PFSK-1 (cell line): Measurements from ENCODE around the gene NIPA2. TPM values are rescaled to one million over a fixed set of nuclear protein-coding genes. Genes with fewer than 3 reads are reported as not detected.

Experiments used
- FOXP2 ChIP-seq: optimal IDR thresholded peaks from 2 replicates; pipeline ENCODE3; 2011; ENCODE audit warnings: borderline replicate concordance, control low read depth, inconsistent platforms; ENCODE audit not compliant: insufficient read depth; ENCODE audit errors: extremely low read length, extremely low read depth
- POLR2AphosphoS5 ChIP-seq: IDR thresholded peaks from 2 replicates; pipeline ENCODE4 v1.6.1; 2012; ENCODE audit warnings: low read depth, mild to moderate bottlenecking, control low read depth, low read length, moderate library complexity
- REST ChIP-seq, 2 experiments: IDR thresholded peaks; 2 replicates each; pipeline versions ENCODE4 v1.6.1 to v1.8.0; 2011 to 2012; ENCODE audit warnings: low read depth in 2 of 2, low read length in 2 of 2, control low read depth in 1 of 2, inconsistent platforms in 1 of 2, mild to moderate bottlenecking in 1 of 2, moderate library complexity in 1 of 2; ENCODE audit not compliant: insufficient read depth in 1 of 2
- SIN3A ChIP-seq: IDR thresholded peaks from 2 replicates; pipeline ENCODE4 v1.6.1; 2012; ENCODE audit warnings: mild to moderate bottlenecking, low read length, moderate library complexity, borderline replicate concordance; ENCODE audit not compliant: insufficient read depth
- TAF1 ChIP-seq: IDR thresholded peaks from 2 replicates; pipeline ENCODE4 v1.6.1; 2012; ENCODE audit warnings: low read length, control low read depth, borderline replicate concordance; ENCODE audit not compliant: insufficient read depth
- polyA plus RNA-seq: library from polyadenylated mRNA; unstranded; fragments of >200 nt; gene quantifications from one replicate; pipeline ENCODE4 v1.2.1, GENCODE V29; 2012; ENCODE audit warnings: low read depth, missing spikeins; ENCODE audit not compliant: insufficient read length

NIPA2 gene
- 73.7 TPM for polyA plus RNA-seq

- no peak for TF ChIP-seq REST (IDR thresholded peaks at IDR 0.05; ENCODE audit: insufficient read depth in 1 of 2, low read depth in 2 of 2, low read length in 2 of 2)
- TF ChIP-seq POLR2AphosphoS5: peak; percentile 63; the same call in 1 of the 2 replicates
- TF ChIP-seq SIN3A: no peak
- TF ChIP-seq FOXP2: peak; percentile 63
- 0 out of 2 replicates have a peak, but pooled peaks have one; percentile 77 for TF ChIP-seq TAF1
These were observed at the start of gene NIPA2 for GRCh38 chr15:22838292-22839042. Gene NIPA2, plus strand, starts transcription at chr15:22838666. Its CDS starts 13,066 bp downstream, at chr15:22851732.

- TF ChIP-seq REST (IDR thresholded peaks at IDR 0.05; ENCODE audit: insufficient read depth in 1 of 2, low read depth in 2 of 2, low read length in 2 of 2) (no peak), TAF1 (no peak), POLR2AphosphoS5 (no peak), SIN3A (no peak), FOXP2 (no peak)
These were observed 44.4 kb upstream of the NIPA2 start for GRCh38 chr15:22794063-22794462.

- TF ChIP-seq SIN3A: no peak
These were observed 43.8 kb upstream of the NIPA2 start for GRCh38 chr15:22794621-22795167.

- TF ChIP-seq SIN3A (no peak), TAF1 (no peak), FOXP2 (no peak), REST (IDR thresholded peaks at IDR 0.05; ENCODE audit: insufficient read depth in 1 of 2, low read depth in 2 of 2, low read length in 2 of 2) (no peak), POLR2AphosphoS5 (no peak)
These were observed 43.0 kb upstream of the NIPA2 start for GRCh38 chr15:22795206-22796063.

GRCh38 chr15:22796079-22796478, 42.4 kb upstream of the NIPA2 start:
- TF ChIP-seq POLR2AphosphoS5 (no peak), SIN3A (no peak), FOXP2 (no peak), REST (IDR thresholded peaks at IDR 0.05; ENCODE audit: insufficient read depth in 1 of 2, low read depth in 2 of 2, low read length in 2 of 2) (no peak), TAF1 (no peak)
